NT2/D1 (cell line): ENCODE data around the gene SESTD1.

Experiments
- DNase-seq: peaks from one replicate; pipeline ENCODE4 v3.0.0-alpha.2; 2011; ENCODE audit warnings: low read depth, low spot score
- H3K27me3 ChIP-seq: 2 replicates; pipeline ENCODE4 v1.6.0; 2011; ENCODE audit warnings: mild to moderate bottlenecking; ENCODE audit not compliant: insufficient read length, insufficient read depth
- H3K36me3 ChIP-seq: 2 replicates; pipeline ENCODE4 v1.6.1; 2011; ENCODE audit warnings: mild to moderate bottlenecking, low read length, mixed read lengths; ENCODE audit not compliant: insufficient read depth, insufficient read length
- H3K4me1 ChIP-seq: 2 replicates; pipeline ENCODE4 v1.5.1; 2011; ENCODE audit not compliant: insufficient read depth, insufficient read length
- H3K4me3 ChIP-seq: 2 replicates; pipeline ENCODE4 v1.5.1; 2011; ENCODE audit warnings: low read depth; ENCODE audit not compliant: insufficient read length
- H3K9ac ChIP-seq: 2 replicates; pipeline ENCODE4 v1.6.0; 2011; ENCODE audit warnings: low read depth; ENCODE audit not compliant: insufficient read length
- H3K9me3 ChIP-seq: 2 replicates; pipeline ENCODE4 v1.5.1; 2011; ENCODE audit warnings: mild to moderate bottlenecking, low read length; ENCODE audit not compliant: insufficient read depth
- SUZ12 ChIP-seq: IDR thresholded peaks from 2 replicates; pipeline ENCODE4 v1.6.1; 2011; ENCODE audit not compliant: insufficient read length, insufficient read depth; ENCODE audit errors: extremely low read depth
- YY1 ChIP-seq: IDR thresholded peaks from 2 replicates; pipeline ENCODE4 v1.6.1; 2011; ENCODE audit not compliant: insufficient read length, insufficient read depth
- ZNF274 ChIP-seq: IDR thresholded peaks from 2 replicates; pipeline ENCODE4 v1.6.1; 2011; ENCODE audit warnings: mild to moderate bottlenecking, low read depth, low read length

SESTD1 gene

GRCh38 chr2:179302764-179303571 lies 38.3 kb upstream of the SESTD1 start:
- Histone ChIP-seq H3K4me1 (no peaks in the 10 kb centered on the region), H3K36me3 (no peaks in the 10 kb centered on the region), H3K4me3 (no peak overlapping the region), H3K9ac (no peak overlapping the region), H3K27me3 (no peaks in the 10 kb centered on the region), H3K9me3 (no peaks in the 10 kb centered on the region)
- no peak for DNase-seq
- TF ChIP-seq SUZ12 (no peak), YY1 (no peak), ZNF274 (no peak)

GRCh38 chr2:179302149-179302548 lies 37.5 kb upstream of the SESTD1 start:
- DNase-seq: no peak
- Histone ChIP-seq H3K36me3 (no peaks in the 10 kb centered on the region), H3K27me3 (no peaks in the 10 kb centered on the region), H3K9ac (no peak overlapping the region), H3K4me3 (no peak overlapping the region), H3K4me1 (no peaks in the 10 kb centered on the region), H3K9me3 (no peaks in the 10 kb centered on the region)
- TF ChIP-seq ZNF274 (no peak), SUZ12 (no peak), YY1 (no peak)

- Histone ChIP-seq H3K4me1 (no peaks in the 10 kb centered on the region), H3K9ac (no peak overlapping the region), H3K9me3 (no peaks in the 10 kb centered on the region), H3K36me3 (no peaks in the 10 kb centered on the region), H3K4me3 (no peak overlapping the region), H3K27me3 (no peaks in the 10 kb centered on the region)
- DNase-seq: no peak
- TF ChIP-seq ZNF274 (no peak), SUZ12 (no peak), YY1 (no peak)
These were observed 34.0 kb upstream of the SESTD1 start for GRCh38 chr2:179298666-179299065.

GRCh38 chr2:179297927-179298326 lies 33.3 kb upstream of the SESTD1 start:
- H3K27me3 ChIP-seq: no peaks in the 10 kb centered on the region

GRCh38 chr2:179290329-179290728 lies 25.7 kb upstream of the SESTD1 start:
- Histone ChIP-seq H3K36me3 (no peaks in the 10 kb centered on the region), H3K9me3 (no peaks in the 10 kb centered on the region), H3K9ac (no peak overlapping the region), H3K4me3 (no peak overlapping the region), H3K27me3 (no peaks in the 10 kb centered on the region), H3K4me1 (no peaks in the 10 kb centered on the region)
- no peak for DNase-seq
- TF ChIP-seq YY1 (no peak), SUZ12 (no peak), ZNF274 (no peak)

More at GRCh38 chr2:179297927-179298326, 33.3 kb upstream of the SESTD1 start:
- no peak overlapping the region for H3K4me3 ChIP-seq
- TF ChIP-seq YY1 (no peak), ZNF274 (no peak)
- H3K4me1 ChIP-seq: no peaks in the 10 kb centered on the region
- no peak for DNase-seq
- no peaks in the 10 kb centered on the region for H3K9me3 ChIP-seq
- H3K9ac ChIP-seq: no peak overlapping the region
- H3K36me3 ChIP-seq: no peaks in the 10 kb centered on the region

- no peaks in the 10 kb centered on the region for H3K27me3 ChIP-seq
- no peak overlapping the region for H3K9ac ChIP-seq
- no peaks in the 10 kb centered on the region for H3K36me3 ChIP-seq
- no peak overlapping the region for H3K4me3 ChIP-seq
- DNase-seq: no peak
- H3K4me1 ChIP-seq: no peaks in the 10 kb centered on the region
- no peaks in the 10 kb centered on the region for H3K9me3 ChIP-seq
- TF ChIP-seq YY1 (no peak), ZNF274 (no peak), SUZ12 (no peak)
These were observed 20.4 kb upstream of the SESTD1 start for GRCh38 chr2:179285060-179285459.

- Histone ChIP-seq H3K9ac (no peak overlapping the region), H3K36me3 (no peaks in the 10 kb centered on the region), H3K4me3 (no peak overlapping the region), H3K27me3 (no peaks in the 10 kb centered on the region), H3K9me3 (peaks cover 3% of the 10 kb centered on the region; the same call in 1 of the 2 replicates), H3K4me1 (no peaks in the 10 kb centered on the region)
- no peak for TF ChIP-seq ZNF274
- TF ChIP-seq YY1: no peak
- TF ChIP-seq SUZ12: no peak
- DNase-seq: no peak
These were observed 13.0 kb upstream of the SESTD1 start for GRCh38 chr2:179277429-179278196.
